PC-9 (cell line): ENCODE results near the gene ALLC. TPM values are rescaled to one million over a fixed set of nuclear protein-coding genes. Genes with fewer than 3 reads are reported as not detected.

Experiments
- BruUV-seq: library from RNA; stranded (reverse); fragments of 400-500 nt; replicated peaks from 2 replicates; lab custom pipeline; 2021; lab: Mats Ljungman, UMichigan
- CTCF ChIA-PET: fragments of 300-600 bp; sonication (Branson Sonifier 250); formaldehyde crosslinking; loops from one replicate; lab custom pipeline; 2022; ENCODE audit warnings: antibody characterized with exemption; lab: Charles Lee
- POLR2A ChIA-PET: fragments of 300-600 bp; sonication (Branson Sonifier 250); formaldehyde crosslinking; loops from one replicate; lab custom pipeline; 2022; ENCODE audit warnings: antibody characterized with exemption; ENCODE audit not compliant: unreplicated experiment; lab: Charles Lee
- DNase-seq, 2 experiments: peaks; one replicate each; pipeline versions ENCODE4 v3.0.0 to v3.0.0-alpha.2; 2015 to 2022; ENCODE audit warnings: mixed read lengths in 1 of 2
- H2AFZ ChIP-seq: fragments of 200-600 bp; sonication (generic); 2 replicates; pipeline ENCODE4 v1.8.1; 2017; ENCODE audit warnings: antibody characterized with exemption
- H3F3A ChIP-seq: fragments of 200-600 bp; sonication (generic); 2 replicates; pipeline ENCODE4 v1.8.1; 2017; ENCODE audit warnings: antibody characterized with exemption, mild to moderate bottlenecking, low read depth; ENCODE audit not compliant: insufficient read depth
- H3K27ac ChIP-seq: fragments of 200-600 bp; sonication (generic); 2 replicates; pipeline ENCODE4 v1.6.1; 2016; ENCODE audit warnings: mixed run types
- H3K27me3 ChIP-seq: fragments of 200-600 bp; sonication (generic); 2 replicates; pipeline ENCODE4 v1.6.1; 2016; ENCODE audit warnings: low read depth, mixed run types; ENCODE audit not compliant: insufficient read depth
- H3K36me3 ChIP-seq: fragments of 200-600 bp; sonication (generic); 2 replicates; pipeline ENCODE4 v1.6.1; 2016; ENCODE audit warnings: low read depth, mixed run types
- H3K4me1 ChIP-seq: fragments of 200-600 bp; sonication (generic); replicated peaks from 2 replicates; pipeline ENCODE4 v1.6.1; 2016; ENCODE audit warnings: mixed run types; ENCODE audit not compliant: insufficient read depth
- H3K4me2 ChIP-seq: fragments of 200-600 bp; sonication (generic); 2 replicates; pipeline ENCODE4 v1.6.1; 2017; ENCODE audit warnings: mixed run types
- H3K4me3 ChIP-seq: fragments of 200-600 bp; sonication (generic); 2 replicates; pipeline ENCODE4 v1.6.1; 2016; ENCODE audit warnings: mixed run types
- H3K79me2 ChIP-seq: fragments of 200-600 bp; sonication (generic); 2 replicates; pipeline ENCODE4 v1.6.1; 2017; ENCODE audit warnings: low read depth, mixed run types
- H3K9me2 ChIP-seq: fragments of 200-600 bp; sonication (generic); 2 replicates; pipeline ENCODE4 v1.8.1; 2017; ENCODE audit warnings: mild to moderate bottlenecking; ENCODE audit not compliant: insufficient read depth
- H3K9me3 ChIP-seq: fragments of 200-600 bp; sonication (generic); 2 replicates; pipeline ENCODE4 v1.8.1; 2016; ENCODE audit warnings: low read depth; ENCODE audit not compliant: insufficient read depth
- H4K20me1 ChIP-seq: fragments of 200-600 bp; sonication (generic); 2 replicates; pipeline ENCODE4 v1.8.1; 2017; ENCODE audit not compliant: insufficient read depth
- EZH2 ChIP-seq: fragments of 200-600 bp; sonication (generic); IDR thresholded peaks from 2 replicates; pipeline ENCODE4 v1.8.0; 2017; ENCODE audit warnings: antibody characterized with exemption, low read depth
- intact Hi-C: fragments of 100-400 bp; cut with micrococcal nuclease; formaldehyde crosslinking; loops from one replicate; pipeline ENCODE4 v1.10.0; 2022; ENCODE audit not compliant: unreplicated experiment
- total RNA-seq: library from RNA; stranded (reverse); gene quantifications from 2 replicates; pipeline ENCODE4 v1.2.3, GENCODE V29; 2021
- TF ChIP-seq, protein P1 (sequence below): fragments of 200-600 bp; sonication (generic); conservative IDR thresholded peaks from 2 replicates; pipeline ENCODE4 v1.6.1; 2017; ENCODE audit warnings: mixed run types, antibody characterized with exemption, mild to moderate bottlenecking, moderate library complexity

ALLC gene
- total RNA-seq, 1 experiment from 2014 or later, result not detected

DNA sequence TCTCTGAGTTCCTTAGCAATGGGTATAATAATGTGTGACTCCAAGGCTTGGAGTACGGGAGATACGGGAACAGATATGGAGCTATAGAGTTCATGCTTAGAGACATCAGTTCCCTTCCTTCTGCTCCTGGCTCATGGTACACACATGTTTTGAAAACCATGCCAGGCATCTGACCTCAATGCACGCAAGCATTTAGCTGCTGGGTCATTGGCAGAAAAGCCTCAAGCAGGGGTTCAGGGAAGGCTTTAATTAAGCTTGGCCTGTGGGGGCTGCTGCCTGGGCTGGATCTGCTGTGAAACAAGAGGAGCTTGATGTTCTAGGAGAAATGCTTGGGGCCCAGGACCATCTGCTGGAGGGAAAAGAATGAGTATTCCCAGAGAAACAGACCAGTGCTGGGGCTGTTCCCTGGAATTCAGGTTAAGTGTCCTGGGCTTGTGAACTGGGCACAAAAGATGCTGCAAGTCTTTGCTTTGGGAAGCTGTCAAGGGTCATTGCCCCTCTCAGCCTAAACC, 3.2 kb downstream of the ALLC start:
- Histone ChIP-seq H3K4me3 (no peak overlapping the region), H3K4me2 (no peak overlapping the region), H3K4me1 (no peaks in the 10 kb centered on the region), H4K20me1 (no peaks in the 10 kb centered on the region), H3F3A (no peaks in the 10 kb centered on the region), H2AFZ (no peak overlapping the region), H3K9me2 (no peaks in the 10 kb centered on the region), H3K9me3 (no peaks in the 10 kb centered on the region; the same call in 1 of the 2 replicates), H3K27ac (no peak overlapping the region), H3K79me2 (no peaks in the 10 kb centered on the region), H3K27me3 (peaks cover 14% of the 10 kb centered on the region), H3K36me3 (no peaks in the 10 kb centered on the region)
- ChIA-PET POLR2A (no interaction called here), CTCF (no interaction called here)
- no TSS peak for BruUV-seq
- intact Hi-C loops, result no loop called here
- TF ChIP-seq, protein P1, sequence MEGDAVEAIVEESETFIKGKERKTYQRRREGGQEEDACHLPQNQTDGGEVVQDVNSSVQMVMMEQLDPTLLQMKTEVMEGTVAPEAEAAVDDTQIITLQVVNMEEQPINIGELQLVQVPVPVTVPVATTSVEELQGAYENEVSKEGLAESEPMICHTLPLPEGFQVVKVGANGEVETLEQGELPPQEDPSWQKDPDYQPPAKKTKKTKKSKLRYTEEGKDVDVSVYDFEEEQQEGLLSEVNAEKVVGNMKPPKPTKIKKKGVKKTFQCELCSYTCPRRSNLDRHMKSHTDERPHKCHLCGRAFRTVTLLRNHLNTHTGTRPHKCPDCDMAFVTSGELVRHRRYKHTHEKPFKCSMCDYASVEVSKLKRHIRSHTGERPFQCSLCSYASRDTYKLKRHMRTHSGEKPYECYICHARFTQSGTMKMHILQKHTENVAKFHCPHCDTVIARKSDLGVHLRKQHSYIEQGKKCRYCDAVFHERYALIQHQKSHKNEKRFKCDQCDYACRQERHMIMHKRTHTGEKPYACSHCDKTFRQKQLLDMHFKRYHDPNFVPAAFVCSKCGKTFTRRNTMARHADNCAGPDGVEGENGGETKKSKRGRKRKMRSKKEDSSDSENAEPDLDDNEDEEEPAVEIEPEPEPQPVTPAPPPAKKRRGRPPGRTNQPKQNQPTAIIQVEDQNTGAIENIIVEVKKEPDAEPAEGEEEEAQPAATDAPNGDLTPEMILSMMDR, result no peak
- TF ChIP-seq EZH2, result no peak
- DNase-seq, result no peak

DNA sequence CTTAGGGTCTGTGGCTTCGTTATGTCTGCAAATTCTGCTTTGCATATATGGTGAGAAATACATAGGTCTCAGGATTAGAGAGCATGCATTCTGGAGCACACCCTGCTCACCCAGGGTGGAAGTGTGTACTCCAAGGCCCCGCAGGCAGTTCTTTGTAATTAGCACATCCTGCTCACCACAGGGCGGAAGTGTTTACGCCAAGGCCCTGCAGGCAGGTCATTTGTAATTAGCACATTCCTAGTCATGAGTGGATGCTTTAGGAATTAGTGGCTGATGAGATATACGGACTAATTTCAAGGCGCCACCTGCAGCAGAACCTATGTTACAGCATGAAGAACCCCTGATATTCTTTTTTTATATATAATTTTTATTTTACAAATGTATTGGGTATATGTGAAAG, 4.2 kb downstream of the ALLC start:
- no peak overlapping the region for H3K4me2 ChIP-seq
- DNase-seq, result peak in 1 of 2 experiments; percentile 52
- H4K20me1 ChIP-seq, result no peaks in the 10 kb centered on the region
- H3K4me1 ChIP-seq, result no peaks in the 10 kb centered on the region
- H3K79me2 ChIP-seq, result no peaks in the 10 kb centered on the region
- no peaks in the 10 kb centered on the region; the same call in 1 of the 2 replicates for H3K9me3 ChIP-seq
- POLR2A ChIA-PET, result no interaction called here
- TF ChIP-seq, protein P1, result no peak
- TF ChIP-seq EZH2, result no peak
- no peaks in the 10 kb centered on the region for H3K9me2 ChIP-seq
- no peak overlapping the region for H3K27ac ChIP-seq
- H3K36me3 ChIP-seq, result no peaks in the 10 kb centered on the region
- no peak overlapping the region for H3K4me3 ChIP-seq
- H3F3A ChIP-seq, result no peaks in the 10 kb centered on the region
- CTCF ChIA-PET, result no interaction called here
- H3K27me3 ChIP-seq, result peaks cover 21% of the 10 kb centered on the region
- H2AFZ ChIP-seq, result no peak overlapping the region
- BruUV-seq, result no TSS peak
- intact Hi-C loops, result no loop called here

DNA sequence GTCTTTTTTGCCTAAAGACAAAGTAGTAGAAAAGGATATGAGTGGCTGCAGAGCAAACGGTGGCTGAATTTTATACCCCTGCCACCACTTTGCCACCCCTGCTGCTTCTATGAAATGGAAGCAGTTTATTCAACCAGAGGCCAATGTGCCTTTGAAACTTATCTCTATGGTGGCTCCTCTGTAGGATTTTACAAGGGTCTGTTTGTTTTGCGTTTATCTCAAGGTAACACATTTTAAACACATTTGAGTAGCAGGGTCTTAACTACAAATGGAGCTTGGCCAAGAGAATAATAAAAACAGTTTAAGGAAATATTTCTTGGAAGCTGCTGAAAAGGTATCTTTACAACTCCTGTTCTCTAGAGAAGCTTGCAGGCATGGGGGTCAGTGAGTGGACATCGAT, 6.1 kb downstream of the ALLC start:
- no peaks in the 10 kb centered on the region for H3K9me2 ChIP-seq
- no peak overlapping the region for H3K4me2 ChIP-seq
- H2AFZ ChIP-seq, result no peak overlapping the region
- CTCF ChIA-PET, result no interaction called here
- no TSS peak for BruUV-seq
- TF ChIP-seq EZH2, result no peak
- TF ChIP-seq, protein P1, result no peak
- H3K36me3 ChIP-seq, result no peaks in the 10 kb centered on the region
- no peaks in the 10 kb centered on the region for H3F3A ChIP-seq
- no peaks in the 10 kb centered on the region for H4K20me1 ChIP-seq
- no peak for DNase-seq
- H3K27ac ChIP-seq, result no peak overlapping the region
- intact Hi-C loops, result no loop called here
- no peak overlapping the region for H3K4me3 ChIP-seq
- H3K27me3 ChIP-seq, result peaks cover 38% of the 10 kb centered on the region
- no peaks in the 10 kb centered on the region; the same call in 1 of the 2 replicates for H3K9me3 ChIP-seq
- H3K79me2 ChIP-seq, result no peaks in the 10 kb centered on the region
- POLR2A ChIA-PET, result no interaction called here
- H3K4me1 ChIP-seq, result no peaks in the 10 kb centered on the region
